ENCODE measurements around the gene TMEM87B.

Gene TMEM87B

GRCh38 chr2:112162341-112162740, 107.3 kb downstream of the TMEM87B start:
- no peak for TF ChIP-seq ZNF274 (IDR thresholded peaks at IDR 0.05; ENCODE audit: low read depth, low read length)
- H3K4me3 ChIP-seq (ENCODE audit: low read length): no peak overlapping the region

- no peak for TF ChIP-seq ZNF274 (IDR thresholded peaks at IDR 0.05; ENCODE audit: low read depth, low read length)
- H3K4me3 ChIP-seq (ENCODE audit: low read length): no peak overlapping the region
These were observed 107.9 kb downstream of the TMEM87B start for GRCh38 chr2:112162956-112163355.

GRCh38 chr2:112163541-112163981, 108.5 kb downstream of the TMEM87B start:
- no peak for TF ChIP-seq ZNF274 (IDR thresholded peaks at IDR 0.05; ENCODE audit: low read depth, low read length)
- H3K4me3 ChIP-seq (ENCODE audit: low read length): no peak overlapping the region

- no peak overlapping the region for H3K4me3 ChIP-seq (ENCODE audit: low read length)
- no peak for TF ChIP-seq ZNF274 (IDR thresholded peaks at IDR 0.05; ENCODE audit: low read depth, low read length)
These were observed 109.8 kb downstream of the TMEM87B start for GRCh38 chr2:112164876-112165275.

GRCh38 chr2:112165296-112165695, 110.2 kb downstream of the TMEM87B start:
- no peak for TF ChIP-seq ZNF274 (IDR thresholded peaks at IDR 0.05; ENCODE audit: low read depth, low read length)
- no peak overlapping the region for H3K4me3 ChIP-seq (ENCODE audit: low read length)

GRCh38 chr2:112166806-112167499, 111.9 kb downstream of the TMEM87B start:
- TF ChIP-seq ZNF274 (IDR thresholded peaks at IDR 0.05; ENCODE audit: low read depth, low read length): no peak
- H3K4me3 ChIP-seq (ENCODE audit: low read length): no peak overlapping the region

GRCh38 chr2:112168422-112169124, 113.5 kb downstream of the TMEM87B start:
- no peak for TF ChIP-seq ZNF274 (IDR thresholded peaks at IDR 0.05; ENCODE audit: low read depth, low read length)
- no peak overlapping the region for H3K4me3 ChIP-seq (ENCODE audit: low read length)

Measured in GM08714 (cell line).